Umbilical cord (tissue), 2 donors: Measurements from ENCODE around the gene DSG3. TPM values are rescaled to one million over a fixed set of nuclear protein-coding genes. Genes with fewer than 3 reads are reported as not detected.

Source experiments
- DNase-seq: peaks from one replicate; pipeline ENCODE4 v3.0.0-alpha.2; 2015; ENCODE audit warnings: low spot score
- total RNA-seq: library from RNA; depleted of rRNA; stranded (reverse); fragments of >200 nt; gene quantifications from one replicate; pipeline ENCODE4 v1.2.3, GENCODE V29; 2014; ENCODE audit warnings: low replicate concordance; ENCODE audit not compliant: insufficient read depth

The DSG3 gene, protein sequence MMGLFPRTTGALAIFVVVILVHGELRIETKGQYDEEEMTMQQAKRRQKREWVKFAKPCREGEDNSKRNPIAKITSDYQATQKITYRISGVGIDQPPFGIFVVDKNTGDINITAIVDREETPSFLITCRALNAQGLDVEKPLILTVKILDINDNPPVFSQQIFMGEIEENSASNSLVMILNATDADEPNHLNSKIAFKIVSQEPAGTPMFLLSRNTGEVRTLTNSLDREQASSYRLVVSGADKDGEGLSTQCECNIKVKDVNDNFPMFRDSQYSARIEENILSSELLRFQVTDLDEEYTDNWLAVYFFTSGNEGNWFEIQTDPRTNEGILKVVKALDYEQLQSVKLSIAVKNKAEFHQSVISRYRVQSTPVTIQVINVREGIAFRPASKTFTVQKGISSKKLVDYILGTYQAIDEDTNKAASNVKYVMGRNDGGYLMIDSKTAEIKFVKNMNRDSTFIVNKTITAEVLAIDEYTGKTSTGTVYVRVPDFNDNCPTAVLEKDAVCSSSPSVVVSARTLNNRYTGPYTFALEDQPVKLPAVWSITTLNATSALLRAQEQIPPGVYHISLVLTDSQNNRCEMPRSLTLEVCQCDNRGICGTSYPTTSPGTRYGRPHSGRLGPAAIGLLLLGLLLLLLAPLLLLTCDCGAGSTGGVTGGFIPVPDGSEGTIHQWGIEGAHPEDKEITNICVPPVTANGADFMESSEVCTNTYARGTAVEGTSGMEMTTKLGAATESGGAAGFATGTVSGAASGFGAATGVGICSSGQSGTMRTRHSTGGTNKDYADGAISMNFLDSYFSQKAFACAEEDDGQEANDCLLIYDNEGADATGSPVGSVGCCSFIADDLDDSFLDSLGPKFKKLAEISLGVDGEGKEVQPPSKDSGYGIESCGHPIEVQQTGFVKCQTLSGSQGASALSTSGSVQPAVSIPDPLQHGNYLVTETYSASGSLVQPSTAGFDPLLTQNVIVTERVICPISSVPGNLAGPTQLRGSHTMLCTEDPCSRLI
- 34.7 TPM for total RNA-seq

DNA sequence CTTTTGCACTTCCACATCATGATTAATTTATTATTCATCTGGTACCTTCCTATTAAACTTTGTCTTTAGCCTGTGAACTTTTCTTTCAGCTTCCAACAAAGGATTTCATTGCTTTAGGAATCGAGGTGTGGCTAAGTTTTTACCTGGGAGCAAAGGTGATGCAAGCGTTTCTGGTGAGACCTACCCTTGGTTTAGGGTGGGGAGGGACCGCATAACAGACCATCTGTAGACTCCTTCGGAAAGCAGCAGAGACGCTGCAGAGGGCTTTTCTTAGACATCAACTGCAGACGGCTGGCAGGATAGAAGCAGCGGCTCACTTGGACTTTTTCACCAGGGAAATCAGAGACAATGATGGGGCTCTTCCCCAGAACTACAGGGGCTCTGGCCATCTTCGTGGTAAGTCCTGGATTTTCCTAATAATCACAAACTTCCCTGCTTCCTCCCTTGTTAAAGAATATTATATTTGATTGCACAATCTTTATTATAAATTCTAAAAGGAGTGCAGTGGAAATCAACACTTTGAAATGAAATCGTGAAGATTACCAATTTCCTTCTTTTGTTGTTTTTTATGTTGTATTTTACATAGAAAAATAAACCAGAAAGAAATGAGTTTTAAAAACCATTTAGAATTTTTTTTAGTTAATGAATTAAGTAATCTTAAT is at the start of gene DSG3:
DSG3 (plus strand) TSS at position 212 of the 662 bp plus-strand sequence; CDS start at position 349, 137 bp downstream.
- peak; percentile 52 for DNase-seq

DNA sequence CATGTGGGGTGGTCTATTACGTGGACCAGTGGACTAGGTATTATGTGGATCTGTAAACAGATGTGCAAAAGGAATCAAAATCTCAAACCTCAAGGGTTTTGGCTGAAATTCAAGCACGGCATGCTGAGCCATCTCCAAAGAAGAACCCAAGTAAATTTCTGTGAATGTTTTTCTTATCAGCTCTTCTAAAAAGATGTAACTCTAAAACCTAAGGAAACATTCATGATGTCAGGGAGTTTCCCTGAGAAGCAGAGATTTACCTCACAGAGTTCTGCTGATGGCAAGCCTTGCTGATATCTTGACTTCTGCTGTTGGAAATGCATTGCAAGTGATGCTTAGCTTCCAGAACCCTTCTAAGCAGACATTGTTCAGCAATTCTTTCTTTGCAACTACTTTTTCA is 49.4 kb upstream of the DSG3 start:
- peak; percentile 93 for DNase-seq

DNA sequence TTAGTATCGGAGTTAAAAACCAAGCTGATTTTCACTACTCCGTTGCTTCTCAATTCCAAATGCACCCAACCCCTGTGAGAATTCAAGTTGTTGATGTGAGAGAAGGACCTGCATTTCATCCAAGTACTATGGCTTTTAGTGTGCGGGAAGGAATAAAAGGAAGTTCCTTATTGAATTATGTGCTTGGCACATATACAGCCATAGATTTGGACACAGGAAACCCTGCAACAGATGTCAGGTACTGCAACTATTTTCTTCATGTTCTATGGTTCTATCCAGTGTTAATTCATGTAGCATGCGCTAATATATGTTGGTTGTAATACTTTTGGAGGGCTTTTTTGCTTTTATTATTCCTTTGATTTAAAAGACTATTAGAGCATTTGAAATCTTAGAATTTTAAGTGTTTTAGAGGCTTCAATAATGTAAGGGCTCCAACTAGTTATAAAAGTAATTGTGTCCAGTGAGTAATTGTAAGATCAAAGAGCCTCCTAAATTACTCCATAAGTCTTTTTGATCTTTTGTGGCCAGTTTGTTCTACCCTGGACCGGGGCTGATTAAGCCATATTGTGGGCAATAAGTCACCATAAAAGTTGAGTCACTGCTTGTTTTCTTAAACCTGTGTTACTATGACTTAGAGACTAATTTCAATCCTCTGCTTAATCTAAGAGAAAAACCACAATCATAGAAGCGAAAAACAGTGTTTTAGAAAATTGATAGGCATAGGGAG is 48.1 kb upstream of the DSG3 start:
- DNase-seq, result peak; percentile 61

DNA sequence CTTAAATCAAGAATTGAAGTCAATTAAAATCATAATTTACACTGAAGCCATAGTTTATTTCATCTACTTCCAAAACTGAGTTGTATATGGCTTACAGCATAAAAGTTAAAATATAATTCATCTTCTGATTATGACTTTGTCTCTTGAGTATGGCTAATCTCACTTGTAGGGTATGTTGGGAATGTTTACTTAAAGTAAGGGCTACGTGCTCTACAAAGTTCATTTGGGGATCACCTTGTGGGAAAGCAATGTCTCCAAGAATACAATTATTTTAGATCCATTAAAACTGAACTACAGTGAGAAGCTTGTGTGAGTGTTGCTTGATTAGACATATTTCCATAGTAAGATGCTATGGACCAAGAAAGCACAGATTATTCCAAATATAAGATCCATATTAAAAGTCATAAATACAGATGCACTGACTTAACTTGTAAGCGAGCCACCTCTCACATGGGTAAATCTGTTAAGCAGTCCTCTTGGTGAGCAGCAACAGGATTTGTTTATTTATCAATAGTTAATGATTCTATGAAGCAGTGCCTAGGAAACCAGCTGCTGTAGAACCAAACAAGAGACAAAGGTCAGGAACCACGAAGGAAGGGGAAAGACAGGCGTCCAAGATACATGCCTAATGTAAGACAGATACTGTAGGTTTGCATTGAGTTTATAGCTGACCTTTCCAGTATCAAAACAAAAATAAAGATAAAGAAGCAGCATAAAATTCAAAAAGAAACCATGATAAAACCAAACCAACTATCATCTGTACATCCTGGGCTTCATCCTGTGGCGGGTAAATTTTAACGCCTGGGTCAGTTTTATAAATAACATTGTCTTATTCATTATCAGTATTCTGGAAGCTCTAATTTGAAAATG is 46.1 kb upstream of the DSG3 start:
- DNase-seq, result no peak

DNA sequence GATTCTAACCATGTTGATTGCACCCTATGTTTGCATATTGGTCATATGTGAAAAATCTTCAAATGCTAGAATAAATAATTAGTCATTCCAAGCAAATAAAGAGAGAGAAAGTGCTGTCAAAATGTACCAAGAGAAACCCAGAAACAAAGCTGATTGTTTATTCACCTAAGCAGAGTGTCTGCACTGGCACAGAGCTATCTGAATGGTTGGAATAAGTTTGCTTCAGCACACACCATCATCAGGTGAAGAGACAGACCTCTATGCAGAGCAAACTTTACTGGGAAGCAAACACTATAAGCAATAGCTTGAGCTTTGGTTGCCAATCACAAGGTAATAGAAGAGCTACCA is 45.5 kb upstream of the DSG3 start:
- DNase-seq, result no peak

DNA sequence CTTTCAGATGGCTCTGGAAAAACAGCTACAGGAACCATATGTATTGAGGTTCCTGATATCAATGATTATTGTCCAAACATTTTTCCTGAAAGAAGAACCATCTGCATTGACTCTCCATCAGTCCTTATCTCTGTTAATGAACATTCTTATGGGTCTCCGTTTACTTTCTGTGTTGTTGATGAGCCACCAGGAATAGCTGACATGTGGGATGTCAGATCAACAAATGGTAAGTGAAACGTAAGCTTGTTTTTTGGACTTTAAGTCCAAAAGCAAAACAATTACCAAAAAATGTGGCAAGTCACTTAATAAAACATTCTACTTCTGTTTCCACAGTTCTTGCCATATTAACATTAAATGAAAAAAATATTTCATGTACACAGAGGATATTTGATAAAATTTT is 44.1 kb upstream of the DSG3 start:
- no peak for DNase-seq

DNA sequence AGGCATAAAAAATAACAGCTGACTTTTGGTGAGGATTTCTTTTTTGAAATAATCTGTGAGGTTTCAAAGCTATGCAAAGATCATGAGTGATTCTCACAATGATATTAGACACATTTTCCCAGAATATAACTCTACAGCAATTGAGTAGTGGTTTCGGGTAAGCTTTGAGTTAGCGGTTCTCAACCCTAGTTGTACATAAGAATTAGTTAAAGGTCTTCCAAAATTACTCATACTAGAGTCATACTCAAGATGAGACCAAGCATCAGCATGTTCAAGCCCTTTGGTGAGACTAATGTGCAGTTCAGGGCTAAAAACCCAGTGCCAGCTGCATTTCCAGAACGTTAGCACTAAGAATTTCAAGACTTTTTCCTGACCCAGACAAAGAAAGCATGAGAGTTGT is 39.9 kb upstream of the DSG3 start:
- no peak for DNase-seq

DNA sequence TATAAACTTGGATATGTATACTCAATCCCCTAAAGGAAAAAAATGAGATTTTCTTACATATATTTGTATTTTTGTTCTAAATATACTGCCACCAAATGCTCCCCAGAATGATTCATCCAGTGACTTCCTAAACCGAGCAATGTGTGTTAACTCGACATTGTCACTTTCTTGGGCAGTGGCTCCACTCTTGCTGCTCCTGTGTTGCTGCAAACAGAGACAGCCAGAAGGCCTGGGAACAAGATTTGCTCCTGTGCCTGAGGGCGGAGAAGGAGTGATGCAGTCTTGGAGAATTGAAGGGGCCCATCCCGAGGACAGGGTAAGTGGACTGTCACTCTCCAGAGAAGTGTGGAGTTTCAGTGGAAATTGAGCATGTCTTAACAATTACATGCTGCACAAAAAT is 38.3 kb upstream of the DSG3 start:
- peak; percentile 22 for DNase-seq

DNA sequence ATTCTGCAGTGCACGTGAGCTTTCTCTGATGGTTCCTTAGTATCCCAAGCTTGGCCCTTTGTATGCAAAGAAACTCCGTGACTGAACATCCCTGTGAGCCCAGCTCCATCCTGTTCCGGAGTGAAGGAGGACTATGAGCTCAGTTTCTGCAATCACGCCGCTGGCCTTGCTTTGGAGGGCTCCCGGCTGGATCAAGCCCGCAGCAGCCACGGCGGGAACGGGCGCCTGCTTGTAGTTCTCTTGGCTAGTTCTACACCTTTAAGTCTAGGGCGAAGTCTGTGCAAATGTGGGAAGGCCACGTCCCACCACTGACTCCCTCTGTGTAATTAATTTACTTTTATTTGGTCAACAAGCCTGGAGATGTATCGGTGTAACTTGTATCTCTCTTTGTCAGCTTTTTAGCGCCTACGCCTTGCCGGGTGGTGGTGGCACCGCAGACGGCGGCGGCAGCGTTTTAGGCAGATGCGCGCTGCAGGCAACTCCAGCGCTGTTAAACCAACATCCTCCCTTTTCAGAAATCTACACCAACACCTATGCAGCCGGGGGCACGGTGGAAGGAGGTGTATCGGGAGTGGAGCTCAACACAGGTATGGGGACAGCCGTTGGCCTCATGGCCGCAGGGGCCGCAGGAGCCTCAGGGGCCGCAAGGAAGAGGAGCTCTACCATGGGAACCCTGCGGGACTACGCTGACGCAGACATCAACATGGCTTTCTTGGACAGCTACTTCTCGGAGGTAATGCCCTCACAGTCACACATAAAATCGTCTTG is 36.6 kb upstream of the DSG3 start:
- DNase-seq, result no peak

DNA sequence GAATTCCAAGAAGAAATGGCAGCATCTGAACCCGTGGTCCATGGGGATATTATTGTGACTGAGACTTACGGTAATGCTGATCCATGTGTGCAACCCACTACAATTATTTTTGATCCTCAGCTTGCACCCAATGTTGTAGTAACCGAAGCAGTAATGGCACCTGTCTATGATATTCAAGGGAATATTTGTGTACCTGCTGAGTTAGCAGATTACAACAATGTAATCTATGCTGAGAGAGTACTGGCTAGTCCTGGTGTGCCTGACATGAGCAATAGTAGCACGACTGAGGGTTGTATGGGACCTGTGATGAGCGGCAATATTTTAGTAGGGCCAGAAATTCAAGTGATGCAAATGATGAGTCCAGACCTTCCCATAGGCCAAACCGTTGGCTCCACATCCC is 34.4 kb upstream of the DSG3 start:
- DNase-seq, result no peak

DNA sequence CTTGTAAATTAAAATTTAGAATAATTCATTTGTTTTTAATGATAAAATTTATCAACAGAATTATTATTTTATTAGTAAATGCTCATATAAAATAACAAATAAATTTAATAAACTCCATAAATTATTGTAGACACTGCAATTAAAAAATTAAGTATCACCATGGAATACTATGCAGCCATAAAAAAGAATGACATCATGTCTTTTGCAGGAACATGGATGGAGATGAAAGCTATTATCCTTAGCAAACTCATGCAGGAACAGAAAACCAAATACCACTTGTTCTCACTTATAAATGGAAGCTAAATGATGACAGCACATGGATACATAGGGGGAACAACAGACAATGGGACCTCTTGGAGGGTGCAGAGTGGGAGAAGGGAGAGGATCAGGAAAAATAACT is 29.7 kb upstream of the DSG3 start:
- no peak for DNase-seq

DNA sequence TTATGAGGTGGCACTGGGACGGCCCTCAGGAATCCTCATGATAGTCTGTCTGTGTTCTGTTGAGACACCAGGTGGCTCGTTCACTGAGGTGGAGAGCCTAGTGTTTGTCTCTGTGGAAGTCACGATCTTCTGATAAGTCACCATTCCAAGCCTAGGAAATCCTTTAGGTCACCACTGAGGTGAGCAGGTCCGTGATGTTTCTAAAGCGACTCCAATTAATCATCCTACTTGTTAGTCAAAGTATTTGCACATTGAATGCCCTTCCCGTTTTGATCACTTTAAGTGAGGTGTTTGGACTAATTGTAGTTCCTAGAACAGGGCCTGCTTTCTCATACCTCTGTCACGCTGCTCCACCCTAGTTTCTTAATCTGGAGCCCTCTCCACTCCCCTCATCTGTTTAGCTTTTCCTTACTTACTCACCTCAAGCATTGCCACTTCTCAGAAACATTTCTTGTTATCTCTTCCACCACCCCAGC is 28.0 kb upstream of the DSG3 start:
- DNase-seq, result no peak

DNA sequence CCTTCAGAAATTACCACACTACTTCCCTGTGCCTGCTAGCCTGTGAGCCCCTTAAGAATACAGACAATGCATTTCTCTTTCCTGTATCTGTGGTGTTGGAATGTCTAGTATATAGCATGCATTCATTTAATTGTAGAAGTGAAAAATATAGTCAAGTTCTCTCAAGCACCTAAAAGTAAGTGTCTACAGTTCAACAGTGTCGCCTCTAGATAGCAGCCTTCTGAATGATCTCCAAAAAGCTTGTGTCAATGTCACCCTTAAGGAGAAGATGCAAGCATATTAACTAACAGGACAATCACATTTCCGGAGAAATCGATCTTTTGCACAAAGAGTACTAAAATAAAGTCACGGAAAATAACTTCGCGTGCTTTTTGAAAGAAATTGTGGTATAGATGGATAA is 27.5 kb upstream of the DSG3 start:
- no peak for DNase-seq

DNA sequence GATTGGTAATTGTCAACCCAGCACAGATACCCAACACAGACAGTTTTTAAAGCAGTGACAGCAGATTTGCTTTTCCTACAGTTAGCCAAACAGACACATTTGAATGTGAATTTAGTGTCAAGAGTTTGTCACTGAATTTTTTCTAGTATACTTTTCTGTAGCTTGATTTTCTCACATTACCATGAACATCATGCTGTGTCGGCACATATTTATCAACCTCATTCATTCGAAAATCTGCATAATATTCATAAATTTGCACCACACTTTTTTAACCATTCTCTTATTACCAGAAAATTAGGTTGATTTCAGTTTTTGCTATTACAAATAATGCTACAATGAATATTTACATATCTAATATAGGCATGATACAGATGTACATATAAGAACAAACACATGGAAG is 27.0 kb upstream of the DSG3 start:
- no peak for DNase-seq

DNA sequence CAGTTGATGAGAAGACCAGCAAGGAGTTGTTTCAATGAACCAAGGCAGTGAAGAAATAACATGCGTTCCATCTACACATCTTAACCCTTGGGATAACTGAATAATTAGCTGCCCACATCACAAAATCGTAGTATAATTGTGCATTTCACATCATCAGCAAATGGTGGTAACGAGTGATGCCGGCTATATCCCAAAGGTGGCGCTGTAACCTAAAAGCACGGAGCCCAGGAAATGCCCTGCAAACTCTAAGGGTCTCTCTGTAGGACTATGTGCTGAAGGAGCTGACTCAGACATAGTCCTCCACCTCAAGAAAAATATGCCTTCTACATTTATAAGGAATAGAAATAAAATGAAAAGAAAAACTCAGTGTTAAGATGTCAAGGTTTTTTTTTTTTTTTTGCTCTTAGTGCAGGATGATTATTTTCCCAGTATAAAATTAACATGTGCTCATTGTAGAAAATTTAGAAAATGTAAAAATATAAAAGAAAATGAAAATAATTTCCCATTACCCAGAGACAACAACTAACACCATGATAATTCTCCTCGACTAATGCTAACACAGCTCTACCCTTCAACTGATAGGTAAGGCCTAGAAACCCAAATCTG is 23.1 kb upstream of the DSG3 start:
- peak; percentile 40 for DNase-seq

DNA sequence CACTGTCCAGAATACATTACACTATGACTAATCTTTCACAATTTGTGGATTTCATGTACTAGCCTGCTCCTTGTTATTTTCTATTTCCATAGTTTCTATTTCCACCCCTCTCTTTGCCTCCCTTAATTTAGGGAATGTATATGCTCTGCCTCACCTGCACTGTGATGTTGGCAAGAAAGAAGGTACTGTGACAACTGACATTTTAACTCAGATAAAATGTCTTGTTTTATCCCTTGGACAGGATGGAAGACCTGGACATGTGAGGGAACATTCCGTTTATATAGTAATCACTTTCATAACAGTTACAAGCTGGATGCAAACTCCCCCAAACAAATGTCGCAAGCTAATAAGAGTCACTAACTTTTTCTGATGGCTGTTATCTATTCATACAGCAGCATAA is 21.5 kb upstream of the DSG3 start:
- DNase-seq, result peak; percentile 48

DNA sequence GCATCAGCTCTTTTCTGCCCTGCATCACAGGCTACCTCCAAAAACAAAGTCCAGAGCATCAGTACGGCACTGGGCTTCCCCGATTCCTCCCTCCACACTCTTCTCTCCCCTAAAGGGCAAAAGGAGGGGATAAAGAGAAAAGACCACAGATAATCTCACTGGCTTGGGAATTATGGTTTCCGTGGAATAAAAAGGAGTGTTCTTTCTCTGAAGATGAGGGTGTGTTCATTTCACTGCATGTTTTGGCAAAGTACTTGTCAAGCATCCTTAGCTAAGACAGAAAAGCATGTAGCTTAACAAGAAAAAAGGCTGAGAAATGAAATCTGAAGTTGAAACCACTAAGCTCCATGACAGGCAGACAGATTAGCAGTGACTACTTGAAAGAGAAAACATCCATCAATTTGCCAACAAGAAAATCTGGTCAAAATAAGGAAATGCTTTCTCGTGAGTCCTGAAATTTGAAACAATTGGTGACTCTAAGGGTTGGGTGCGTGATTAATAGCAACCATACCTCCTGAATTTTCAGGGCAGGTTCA is 20.6 kb upstream of the DSG3 start:
- peak; percentile 96 for DNase-seq

DNA sequence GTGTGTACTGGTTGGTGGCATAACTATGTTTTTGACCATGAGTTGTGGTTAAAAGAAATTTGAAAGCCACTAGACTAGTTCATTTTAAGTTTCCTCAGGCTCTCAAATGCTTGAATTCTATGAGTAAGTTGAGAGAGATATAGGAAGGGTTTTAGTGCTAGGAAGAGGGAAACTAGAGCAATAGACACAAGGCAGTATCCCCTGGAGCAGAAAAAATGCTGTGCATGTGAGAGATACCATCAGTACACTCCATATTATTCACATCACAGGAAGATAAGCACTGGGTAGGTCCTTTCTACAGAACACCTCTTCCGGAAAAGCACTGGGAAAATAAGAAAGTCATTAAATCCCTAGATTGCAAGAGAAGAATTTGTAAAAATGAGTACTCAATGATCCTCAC is 19.3 kb upstream of the DSG3 start:
- no peak for DNase-seq

DNA sequence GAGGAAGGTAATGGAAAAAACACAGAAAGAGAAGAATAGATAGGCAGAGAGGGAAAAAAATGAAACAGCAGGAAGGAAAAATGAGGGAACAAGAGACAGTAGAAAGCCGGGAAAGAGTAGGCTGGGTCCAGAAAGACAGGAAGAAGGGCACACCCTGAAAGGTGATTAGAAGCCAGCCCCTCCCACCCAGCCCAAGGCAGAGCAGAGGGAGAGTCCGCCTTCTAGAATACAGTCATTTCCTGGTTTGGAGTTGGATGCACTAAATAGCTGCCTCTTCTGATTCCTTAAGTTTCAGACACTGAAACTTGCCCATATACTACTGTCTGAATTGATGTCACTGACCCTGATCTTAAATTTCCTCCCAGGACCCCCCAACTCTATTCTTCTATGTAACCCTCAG is 17.9 kb upstream of the DSG3 start:
- no peak for DNase-seq
